C4-2B (cell line): ENCODE data around the gene MRPS18C.

Experiments used
- ZFX ChIP-seq: fragments of 450-650 bp; IDR thresholded peaks from 2 replicates; pipeline ENCODE4 v1.6.1; 2017
- TF ChIP-seq, protein P1 (sequence below): fragments of 450-650 bp; conservative IDR thresholded peaks from 2 replicates; pipeline ENCODE4 v1.5.1; 2017; ENCODE audit warnings: mild to moderate bottlenecking

DNA sequence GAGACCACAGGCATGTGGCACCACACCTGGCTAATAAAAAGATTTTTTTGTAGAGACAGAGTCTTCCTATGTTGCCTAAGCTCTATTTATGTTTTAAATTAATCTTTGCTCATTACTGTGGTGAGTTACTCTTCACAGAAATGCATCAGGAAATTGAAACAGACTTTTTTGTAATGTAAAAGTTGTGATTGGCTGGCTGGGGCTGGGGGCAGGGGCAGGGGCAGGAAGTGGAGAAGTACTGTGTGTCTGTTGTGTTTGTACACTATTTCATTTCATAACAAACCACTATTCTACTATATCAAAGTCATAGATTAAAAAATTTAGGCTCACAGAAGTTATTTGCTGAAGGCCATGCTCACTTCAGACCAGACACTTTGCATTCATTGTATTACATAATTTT is 48.1 kb downstream of the MRPS18C start:
- TF ChIP-seq, protein P1, sequence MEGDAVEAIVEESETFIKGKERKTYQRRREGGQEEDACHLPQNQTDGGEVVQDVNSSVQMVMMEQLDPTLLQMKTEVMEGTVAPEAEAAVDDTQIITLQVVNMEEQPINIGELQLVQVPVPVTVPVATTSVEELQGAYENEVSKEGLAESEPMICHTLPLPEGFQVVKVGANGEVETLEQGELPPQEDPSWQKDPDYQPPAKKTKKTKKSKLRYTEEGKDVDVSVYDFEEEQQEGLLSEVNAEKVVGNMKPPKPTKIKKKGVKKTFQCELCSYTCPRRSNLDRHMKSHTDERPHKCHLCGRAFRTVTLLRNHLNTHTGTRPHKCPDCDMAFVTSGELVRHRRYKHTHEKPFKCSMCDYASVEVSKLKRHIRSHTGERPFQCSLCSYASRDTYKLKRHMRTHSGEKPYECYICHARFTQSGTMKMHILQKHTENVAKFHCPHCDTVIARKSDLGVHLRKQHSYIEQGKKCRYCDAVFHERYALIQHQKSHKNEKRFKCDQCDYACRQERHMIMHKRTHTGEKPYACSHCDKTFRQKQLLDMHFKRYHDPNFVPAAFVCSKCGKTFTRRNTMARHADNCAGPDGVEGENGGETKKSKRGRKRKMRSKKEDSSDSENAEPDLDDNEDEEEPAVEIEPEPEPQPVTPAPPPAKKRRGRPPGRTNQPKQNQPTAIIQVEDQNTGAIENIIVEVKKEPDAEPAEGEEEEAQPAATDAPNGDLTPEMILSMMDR: no peak
- no peak for TF ChIP-seq ZFX
